Measurements from ENCODE around the gene STEAP1B. TPM values are rescaled to one million over a fixed set of nuclear protein-coding genes. Genes with fewer than 3 reads are reported as not detected.

The STEAP1B gene
- total and polyA plus RNA-seq, 2 of the 4 experiments (the other 2 are of a cell fraction) = 7.9 to 13.8 TPM

- ATAC-seq (ENCODE audit: low read depth) = no peak
- Histone ChIP-seq H4K5ac (ENCODE audit: low read depth, low read length) (no peak overlapping the region), H4K8ac (ENCODE audit: low read depth in 2 of 2, low read length in 2 of 2) (no peak overlapping the region), H3K4me3 (ENCODE audit: insufficient read depth, low read depth, low read length) (no peak overlapping the region), H3K4me2 (ENCODE audit: low read depth, low read length) (no peak overlapping the region), H2BK5ac (ENCODE audit: low read depth, low read length, poor library complexity, severe bottlenecking) (no peak overlapping the region), H3K9me3 (ENCODE audit: control insufficient read depth, insufficient read depth, low read length) (no peaks in the 10 kb centered on the region; the same call in 1 of the 2 replicates), H3K9ac (ENCODE audit: low read depth, low read length) (no peak overlapping the region), H3K4me1 (ENCODE audit: control insufficient read depth, insufficient read depth, low read length) (peaks cover 1% of the 10 kb centered on the region; the same call in 1 of the 2 replicates), H3K36me3 (ENCODE audit: control insufficient read depth, insufficient read depth, low read length) (no peaks in the 10 kb centered on the region), H3K27ac (ENCODE audit: insufficient read depth, low read length) (no peak overlapping the region), H3K14ac (replicated peaks; ENCODE audit: low read depth, low read length) (no peak overlapping the region), H2BK20ac (ENCODE audit: low read depth, low read length) (no peak overlapping the region), H2AFZ (replicated peaks; ENCODE audit: low read length, poor library complexity) (peak overlapping the region; percentile 16), H2AK9ac (replicated peaks; ENCODE audit: low read depth, low read length, poor library complexity) (no peak overlapping the region), H3K9me1 (ENCODE audit: insufficient read depth, low read length) (peaks cover 3% of the 10 kb centered on the region; the same call in 1 of the 2 replicates), H3K27me3 (ENCODE audit: control insufficient read depth, insufficient read depth, low read length) (no peaks in the 10 kb centered on the region), H2BK15ac (ENCODE audit: low read depth, low read length) (no peak overlapping the region), H4K20me1 (ENCODE audit: insufficient read depth, low read length) (no peaks in the 10 kb centered on the region), H3K79me1 (ENCODE audit: low read depth in 1 of 2, low read length in 2 of 2) (no peaks in the 10 kb centered on the region), H3K56ac (ENCODE audit: extremely low read depth, insufficient read depth, low read length) (no peak overlapping the region), H3K18ac (ENCODE audit: low read depth, low read length) (no peak overlapping the region), H2BK120ac (ENCODE audit: low read depth, low read length) (no peak overlapping the region), H3K23ac (ENCODE audit: low read depth, low read length) (no peak overlapping the region), H3K4ac (ENCODE audit: low read depth, low read length) (no peak overlapping the region), H2AK5ac (ENCODE audit: low read depth, low read length) (no peak overlapping the region), H4K91ac (ENCODE audit: insufficient read depth, low read depth, low read length) (no peak overlapping the region)
- ChIA-PET CTCF (no interaction called here), POLR2A (ENCODE audit: unreplicated experiment) (no interaction called here)
- WGBS, 2 experiments (ENCODE audit: extremely low coverage in 2 of 2, insufficient read length in 1 of 2) = no CpG with 5 or more reads among the region's 8 CpGs
- in situ Hi-C loops (cut with MboI; ENCODE audit: low sequenced_read_pairs) = no loop called here
- intact Hi-C loops (cut with micrococcal nuclease) = no loop called here
- no peak for DNase-seq
- no TSS peak for BruUV-seq (replicated peaks)
- TF ChIP-seq CHD1 (IDR thresholded peaks at IDR 0.05; ENCODE audit: low read depth, low read length) (no peak), RFX5 (IDR thresholded peaks at IDR 0.05; ENCODE audit: low read depth, low read length) (no peak), CEBPB (IDR thresholded peaks at IDR 0.05; ENCODE audit: low read depth, low read length) (no peak), RAD21 (IDR thresholded peaks at IDR 0.05; ENCODE audit: low read length) (no peak), ELK1 (IDR thresholded peaks at IDR 0.05; ENCODE audit: borderline replicate concordance, low read depth, low read length) (no peak), BHLHE40 (IDR thresholded peaks at IDR 0.05; ENCODE audit: low read depth, low read length) (no peak), NFE2L2 (IDR thresholded peaks at IDR 0.05; ENCODE audit: low read depth, low read length) (no peak), FOS (IDR thresholded peaks at IDR 0.05; ENCODE audit: low read depth, low read length) (no peak), RCOR1 (IDR thresholded peaks at IDR 0.05; ENCODE audit: insufficient replicate concordance, low read length) (no peak), POLR2A (IDR thresholded peaks at IDR 0.05; ENCODE audit: low read depth, low read length) (no peak)
- dilution Hi-C loops (cut with HindIII; ENCODE audit: low sequenced_read_pairs, unreplicated experiment) = no loop called here
Measured at GRCh38 chr7:22435720-22436119, 64.3 kb downstream of the STEAP1B start.
